GM21723 (cell line): ENCODE data around the gene TRIP10.

Experiments used
- ATAC-seq: cut with Tn5 transposase; IDR thresholded peaks from one replicate; pipeline ENCODE4 v1.9.1; 2021; ENCODE audit warnings: mild to moderate bottlenecking, moderate library complexity; ENCODE audit not compliant: unreplicated experiment

Gene TRIP10

GRCh38 chr19:6711605-6712004 lies 27.9 kb upstream of the TRIP10 start:
- ATAC-seq: no peak

- no peak for ATAC-seq
Observed at GRCh38 chr19:6712231-6712630, 27.2 kb upstream of the TRIP10 start.

- ATAC-seq: no peak
Observed at GRCh38 chr19:6712692-6713670, 26.5 kb upstream of the TRIP10 start.

GRCh38 chr19:6713773-6714692 lies 25.4 kb upstream of the TRIP10 start:
- ATAC-seq: no peak

- no peak for ATAC-seq
Observed at GRCh38 chr19:6714749-6715555, 24.5 kb upstream of the TRIP10 start.

- no peak for ATAC-seq
Observed at GRCh38 chr19:6716610-6716970, 22.9 kb upstream of the TRIP10 start.

- ATAC-seq: no peak
Observed at GRCh38 chr19:6717036-6717435, 22.4 kb upstream of the TRIP10 start.

GRCh38 chr19:6717441-6717971 lies 22.0 kb upstream of the TRIP10 start:
- no peak for ATAC-seq

- no peak for ATAC-seq
Observed at GRCh38 chr19:6718111-6718740, 21.3 kb upstream of the TRIP10 start.

- no peak for ATAC-seq
Observed at GRCh38 chr19:6718741-6719539, 20.5 kb upstream of the TRIP10 start.

- ATAC-seq: no peak
Observed at GRCh38 chr19:6719540-6719861, 20.0 kb upstream of the TRIP10 start.

- ATAC-seq: no peak
Observed at GRCh38 chr19:6719992-6720368, 19.5 kb upstream of the TRIP10 start.

- ATAC-seq: no peak
Observed at GRCh38 chr19:6720369-6721137, 18.9 kb upstream of the TRIP10 start, which contains the start of gene C3. C3 (minus strand) TSS chr19:6720650; CDS start chr19:6720589, 61 bp downstream.

- no peak for ATAC-seq
Observed at GRCh38 chr19:6721138-6721474, 18.4 kb upstream of the TRIP10 start.

- peak; percentile 70 for ATAC-seq
Observed at GRCh38 chr19:6721773-6722172, 17.7 kb upstream of the TRIP10 start.

- no peak for ATAC-seq
Observed at GRCh38 chr19:6723108-6723618, 16.3 kb upstream of the TRIP10 start.

GRCh38 chr19:6723738-6724137 lies 15.7 kb upstream of the TRIP10 start:
- ATAC-seq: no peak
